Right renal cortex interstitium (tissue), 3 donors: ENCODE results near the gene DNAH14. TPM values are rescaled to one million over a fixed set of nuclear protein-coding genes. Genes with fewer than 3 reads are reported as not detected.
"Not testable (repeated sequence)": the region's sequence is repeated elsewhere in the genome, so short reads cannot be mapped to it uniquely, and the experiment has no call there.

ENCODE experiments used
- DNase-seq, 3 donors: peaks; one replicate each; pipeline ENCODE4 v3.0.0-alpha.2; 2013; ENCODE audit warnings: low read depth in 3 of 3, low spot score in 2 of 3
- polyA plus RNA-seq, 3 donors: library from polyadenylated mRNA; unstranded; fragments of 120-200 nt; gene quantifications; one replicate each; pipeline ENCODE4 v1.2.1, GENCODE V29; 2013; ENCODE audit not compliant: insufficient read length in 3 of 3

Gene DNAH14
- polyA plus RNA-seq, 3 donors = 13.4 to 17.2 (median 15.2) TPM

- no peak for DNase-seq
These were observed 208.5 kb downstream of the DNAH14 start for GRCh38 chr1:225137976-225138375.

- DNase-seq = no peak
These were observed 213.5 kb downstream of the DNAH14 start for GRCh38 chr1:225143001-225143400.

- DNase-seq = no peak
These were observed 217.0 kb downstream of the DNAH14 start for GRCh38 chr1:225146478-225146877.

GRCh38 chr1:225147791-225148190 is 218.3 kb downstream of the DNAH14 start:
- DNase-seq = not testable (repeated sequence)

- no peak for DNase-seq
These were observed 222.6 kb downstream of the DNAH14 start for GRCh38 chr1:225152061-225152460.

GRCh38 chr1:225155555-225155954 is 226.1 kb downstream of the DNAH14 start:
- no peak for DNase-seq

GRCh38 chr1:225156254-225156653 is 226.8 kb downstream of the DNAH14 start:
- no peak for DNase-seq

- DNase-seq = no peak
These were observed 228.8 kb downstream of the DNAH14 start for GRCh38 chr1:225158291-225158690.

- no peak for DNase-seq
These were observed 230.3 kb downstream of the DNAH14 start for GRCh38 chr1:225159793-225160192.

GRCh38 chr1:225177409-225177808 is 247.9 kb downstream of the DNAH14 start:
- DNase-seq = not testable (repeated sequence)

- no peak for DNase-seq
These were observed 250.2 kb downstream of the DNAH14 start for GRCh38 chr1:225179686-225180085.

- no peak for DNase-seq
These were observed 253.2 kb downstream of the DNAH14 start for GRCh38 chr1:225182716-225183115.

- no peak for DNase-seq
These were observed 261.8 kb downstream of the DNAH14 start for GRCh38 chr1:225191199-225191753.

- DNase-seq = no peak
These were observed 272.0 kb downstream of the DNAH14 start for GRCh38 chr1:225201447-225201846.

GRCh38 chr1:225207791-225208190 is 278.3 kb downstream of the DNAH14 start:
- no peak for DNase-seq

- no peak for DNase-seq
These were observed 279.7 kb downstream of the DNAH14 start for GRCh38 chr1:225209153-225209552.

GRCh38 chr1:225210180-225210579 is 280.7 kb downstream of the DNAH14 start:
- DNase-seq = not testable (repeated sequence)

- DNase-seq = not testable (repeated sequence)
These were observed 282.4 kb downstream of the DNAH14 start for GRCh38 chr1:225211694-225212442.

- no peak for DNase-seq
These were observed 294.8 kb downstream of the DNAH14 start for GRCh38 chr1:225224287-225224686.

- no peak for DNase-seq
These were observed 296.2 kb downstream of the DNAH14 start for GRCh38 chr1:225225681-225226080.

GRCh38 chr1:225228871-225229303 is 299.4 kb downstream of the DNAH14 start:
- no peak for DNase-seq

GRCh38 chr1:225229429-225229828 is 300.0 kb downstream of the DNAH14 start:
- DNase-seq = not testable (repeated sequence)
